HG03097 (cell line): ENCODE results near the gene REXO4.
A peak's percentile ranks its signal among the peaks of the same experiment; 100 is the strongest.
"Not testable (repeated sequence)": the region's sequence is repeated elsewhere in the genome, so short reads cannot be mapped to it uniquely, and the experiment has no call there.

Experiments
- ATAC-seq: cut with Tn5 transposase; IDR thresholded peaks from one replicate; pipeline ENCODE4 v1.9.1; 2021; ENCODE audit not compliant: unreplicated experiment, low FRiP score

Gene REXO4

DNA sequence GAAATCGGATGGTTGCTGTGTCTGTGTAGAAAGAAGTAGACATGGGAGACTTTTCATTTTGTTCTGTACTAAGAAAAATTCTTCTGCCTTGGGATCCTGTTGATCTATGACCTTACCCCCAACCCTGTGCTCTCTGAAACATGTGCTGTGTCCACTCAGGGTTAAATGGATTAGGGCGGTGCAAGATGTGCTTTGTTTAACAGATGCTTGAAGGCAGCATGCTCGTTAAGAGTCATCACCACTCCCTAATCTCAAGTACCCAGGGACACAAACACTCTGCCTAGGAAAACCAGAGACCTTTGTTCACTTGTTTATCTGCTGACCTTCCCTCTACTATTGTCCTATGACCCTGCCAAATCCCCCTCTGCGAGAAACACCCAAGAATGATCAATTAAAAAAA is 26.4 kb downstream of the REXO4 start:
- ATAC-seq: not testable (repeated sequence)

DNA sequence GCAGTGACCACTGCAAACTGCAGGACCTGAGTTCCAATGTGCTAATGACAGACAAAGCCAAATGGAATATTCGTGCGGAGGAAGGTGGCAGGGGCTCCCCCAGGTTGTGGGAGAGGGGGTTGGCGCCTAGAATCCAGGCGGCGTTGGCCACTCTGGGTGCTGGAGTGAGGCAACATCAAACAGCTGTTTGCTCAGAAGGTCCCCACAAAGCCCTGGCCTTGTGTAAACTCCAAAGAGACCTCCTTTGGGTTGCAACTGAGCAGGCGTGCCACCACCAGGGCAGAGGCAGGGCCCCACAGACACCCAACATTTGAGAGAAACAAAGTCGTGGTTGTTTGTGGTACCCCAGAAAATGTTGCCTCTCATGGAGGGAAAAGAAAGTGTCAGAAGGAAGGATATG is 27.1 kb downstream of the REXO4 start:
- no peak for ATAC-seq

DNA sequence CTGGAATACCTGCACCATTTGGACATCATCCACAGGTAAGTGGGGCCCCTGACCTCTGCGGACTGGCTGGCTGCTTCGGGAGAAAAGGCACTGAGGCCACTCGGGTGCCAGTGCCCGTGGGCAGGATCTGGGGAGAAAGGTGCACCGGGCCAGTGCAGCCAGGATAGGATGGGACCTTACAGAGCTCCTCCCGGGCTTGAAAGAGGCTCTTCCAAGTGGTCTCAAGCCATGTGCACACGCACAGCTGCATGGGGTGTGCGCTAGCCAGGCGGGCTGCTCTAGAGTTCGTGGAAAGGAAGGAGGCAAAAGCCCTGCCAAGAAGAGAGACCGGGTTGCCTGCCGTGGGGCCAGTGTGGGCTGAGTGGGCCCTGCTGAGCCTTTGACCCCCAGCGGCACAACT is 28.2 kb downstream of the REXO4 start:
- no peak for ATAC-seq

DNA sequence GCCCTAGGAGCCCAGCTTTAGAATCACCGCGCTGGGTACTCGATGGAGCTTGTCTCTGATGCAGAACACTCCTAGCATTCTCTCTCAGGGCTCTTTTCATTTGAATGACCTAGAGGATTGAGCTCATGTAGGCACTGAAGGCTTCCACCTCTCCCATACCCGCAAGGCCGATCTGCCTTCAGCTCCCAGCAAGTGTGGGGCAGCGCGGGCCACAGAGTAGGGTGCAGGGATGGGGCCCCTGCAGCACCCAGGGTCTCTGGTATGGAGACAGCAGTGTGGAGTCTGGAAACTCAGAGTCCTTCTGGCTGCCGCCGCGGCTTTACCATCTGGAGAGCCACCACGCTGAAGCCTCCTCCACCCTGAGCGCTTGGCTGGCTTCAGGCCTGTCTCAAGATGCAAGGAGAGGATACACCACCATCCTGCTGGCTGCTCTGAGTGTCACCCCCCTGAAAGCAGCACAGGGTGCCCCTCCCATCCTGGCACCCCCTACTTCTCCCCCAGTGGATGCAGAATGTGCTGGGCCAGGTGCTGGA is 28.7 kb downstream of the REXO4 start:
- ATAC-seq: no peak

DNA sequence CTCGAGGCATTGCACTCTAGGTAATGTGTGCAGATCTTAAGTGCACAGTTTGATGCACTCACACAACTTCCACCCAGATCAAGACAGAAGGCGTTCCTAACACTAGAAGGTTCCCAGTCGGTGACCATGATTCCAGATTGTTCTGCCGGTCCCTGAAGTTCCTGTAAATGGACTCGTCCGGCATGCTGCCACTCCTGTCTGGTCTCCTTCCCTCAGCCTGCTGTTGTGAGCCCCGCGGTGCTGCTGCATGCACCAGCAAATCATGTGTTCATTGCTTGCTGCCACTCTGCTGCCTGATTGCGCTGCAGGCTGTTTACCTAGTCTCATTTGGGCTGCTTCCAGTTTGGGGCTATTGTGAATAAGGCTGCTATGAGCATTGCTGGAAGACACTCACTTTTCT is 30.1 kb downstream of the REXO4 start:
- no peak for ATAC-seq

DNA sequence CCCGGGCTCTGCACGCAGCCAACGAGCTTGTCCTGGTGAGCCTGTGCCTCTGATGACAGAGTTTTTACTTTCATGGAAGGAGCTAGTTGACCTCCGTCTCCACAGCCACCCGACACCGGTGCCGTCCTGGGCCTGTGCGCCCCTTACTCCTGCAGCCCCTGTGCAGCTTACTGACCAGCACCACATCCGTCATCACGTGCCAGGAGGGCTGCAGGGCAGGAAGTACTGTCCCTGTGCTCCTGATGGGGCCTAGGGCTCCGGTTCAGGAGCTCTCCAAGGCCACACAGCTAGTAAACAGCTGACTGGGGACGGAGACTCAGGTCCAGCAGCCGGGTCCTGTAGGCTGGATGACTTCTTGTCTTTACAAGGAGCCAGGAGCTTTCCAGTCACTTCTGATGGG is 31.5 kb downstream of the REXO4 start:
- no peak for ATAC-seq

DNA sequence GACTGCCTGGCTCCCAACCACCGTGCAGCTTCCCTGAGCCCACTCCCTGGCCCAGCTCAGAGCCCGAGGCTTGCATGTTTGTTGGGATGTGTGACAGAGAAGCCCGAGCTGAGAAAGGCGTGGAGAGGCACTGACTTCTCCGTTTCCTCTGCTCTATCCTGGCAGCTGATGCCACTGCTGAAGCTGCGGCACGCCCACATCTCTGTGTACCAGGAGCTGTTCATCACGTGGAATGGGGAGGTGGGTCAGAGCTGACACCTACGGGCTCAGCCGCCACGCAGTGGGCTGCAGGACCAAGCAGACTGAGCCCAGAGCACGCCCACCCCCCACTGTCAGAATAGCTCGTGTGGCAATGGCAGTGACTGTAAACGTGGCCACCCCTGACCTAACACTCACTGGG is 32.4 kb downstream of the REXO4 start:
- ATAC-seq: no peak

DNA sequence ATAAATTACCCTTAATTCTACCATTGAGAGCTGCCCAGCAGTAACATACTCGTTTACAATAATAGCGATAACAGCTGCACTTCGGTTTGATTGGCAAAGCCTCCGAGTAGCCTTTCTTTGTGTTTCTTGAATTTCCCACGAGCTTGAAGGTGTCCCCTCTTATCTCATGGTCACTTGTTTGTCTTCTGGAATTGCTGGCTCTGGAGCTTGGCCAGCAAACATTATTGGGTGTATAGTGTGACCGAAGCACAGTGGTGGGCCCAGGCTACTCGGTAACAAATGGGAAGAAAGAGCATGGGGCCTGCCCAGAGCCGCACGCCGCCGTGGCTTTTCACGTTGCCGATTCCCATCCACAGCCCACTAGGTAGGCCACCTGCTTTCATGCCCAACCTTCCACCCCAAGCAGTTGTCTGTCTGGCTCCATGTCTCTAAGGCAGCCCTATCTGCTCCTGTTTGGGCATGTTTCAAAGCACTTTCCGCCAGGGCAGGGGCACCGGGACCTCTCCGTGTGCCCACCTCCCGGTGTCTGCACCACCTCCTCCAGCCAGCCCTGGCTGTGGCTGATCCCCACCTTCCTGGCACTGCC is 33.0 kb downstream of the REXO4 start:
- no peak for ATAC-seq

DNA sequence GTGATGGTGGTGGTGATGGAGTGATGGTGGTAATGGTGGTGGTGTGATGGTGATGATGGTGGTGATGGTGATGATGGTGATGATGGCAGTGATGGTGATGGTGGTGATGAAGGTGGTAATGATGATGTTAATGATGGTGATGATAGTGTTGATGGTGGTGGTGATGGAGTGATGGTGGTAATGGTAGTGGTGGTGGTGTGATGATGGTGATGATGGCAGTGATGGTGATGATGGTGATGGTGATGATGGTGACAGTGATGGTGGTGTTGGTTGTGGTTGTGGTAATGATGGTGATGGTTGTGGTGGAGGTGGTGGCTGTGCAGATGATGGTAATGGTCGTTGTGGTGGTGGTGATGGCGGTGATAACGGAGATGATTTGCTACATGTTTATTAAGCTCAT is 34.4 kb downstream of the REXO4 start:
- ATAC-seq: no peak

DNA sequence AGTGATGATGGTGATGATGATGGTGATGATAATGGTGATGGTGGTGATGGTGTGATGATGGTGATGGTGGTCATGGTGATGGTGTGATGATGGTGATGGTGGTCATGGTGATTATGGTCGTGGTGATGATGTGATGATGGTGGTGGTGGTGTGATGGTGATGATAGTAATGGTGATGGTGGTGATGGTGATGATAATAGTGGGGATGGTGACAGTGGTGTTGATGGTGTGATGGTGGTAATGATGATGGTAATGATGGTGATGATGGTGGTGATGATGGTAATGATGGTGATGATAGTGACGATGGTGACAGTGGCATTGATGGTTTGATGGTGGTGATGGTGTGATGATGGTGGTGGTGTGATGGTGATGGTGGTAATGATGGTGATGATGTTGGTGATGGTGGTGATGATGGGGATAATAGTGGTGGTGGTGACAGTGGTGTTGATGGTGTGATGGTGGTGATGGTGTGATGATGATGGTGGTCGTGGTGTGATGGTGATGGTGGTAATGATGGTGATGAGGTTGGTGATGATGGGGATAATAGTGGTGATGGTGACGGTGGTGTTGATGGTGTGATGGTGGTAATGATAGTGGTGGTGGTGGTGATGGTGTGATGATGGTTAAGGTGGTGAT is 35.2 kb downstream of the REXO4 start:
- ATAC-seq: no peak

DNA sequence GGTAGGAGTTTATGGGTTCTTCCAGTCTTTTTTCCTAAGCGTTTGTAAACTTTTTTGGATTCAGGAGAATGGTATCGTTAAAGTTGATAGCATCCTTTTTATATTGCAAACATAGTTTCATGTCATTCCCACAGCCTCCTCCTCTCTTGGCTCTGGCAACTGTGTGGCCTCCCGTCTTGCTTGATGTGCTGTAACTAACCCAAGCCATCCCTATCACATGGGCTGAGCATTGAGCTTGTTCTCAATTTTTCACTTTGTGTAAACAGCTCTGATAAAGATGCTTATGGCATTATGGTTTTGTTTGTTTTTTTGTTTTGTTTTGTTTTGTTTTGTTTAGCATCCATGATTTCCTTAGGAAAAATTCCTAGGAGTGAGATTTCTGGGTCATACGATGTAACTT is 37.1 kb downstream of the REXO4 start:
- no peak for ATAC-seq

DNA sequence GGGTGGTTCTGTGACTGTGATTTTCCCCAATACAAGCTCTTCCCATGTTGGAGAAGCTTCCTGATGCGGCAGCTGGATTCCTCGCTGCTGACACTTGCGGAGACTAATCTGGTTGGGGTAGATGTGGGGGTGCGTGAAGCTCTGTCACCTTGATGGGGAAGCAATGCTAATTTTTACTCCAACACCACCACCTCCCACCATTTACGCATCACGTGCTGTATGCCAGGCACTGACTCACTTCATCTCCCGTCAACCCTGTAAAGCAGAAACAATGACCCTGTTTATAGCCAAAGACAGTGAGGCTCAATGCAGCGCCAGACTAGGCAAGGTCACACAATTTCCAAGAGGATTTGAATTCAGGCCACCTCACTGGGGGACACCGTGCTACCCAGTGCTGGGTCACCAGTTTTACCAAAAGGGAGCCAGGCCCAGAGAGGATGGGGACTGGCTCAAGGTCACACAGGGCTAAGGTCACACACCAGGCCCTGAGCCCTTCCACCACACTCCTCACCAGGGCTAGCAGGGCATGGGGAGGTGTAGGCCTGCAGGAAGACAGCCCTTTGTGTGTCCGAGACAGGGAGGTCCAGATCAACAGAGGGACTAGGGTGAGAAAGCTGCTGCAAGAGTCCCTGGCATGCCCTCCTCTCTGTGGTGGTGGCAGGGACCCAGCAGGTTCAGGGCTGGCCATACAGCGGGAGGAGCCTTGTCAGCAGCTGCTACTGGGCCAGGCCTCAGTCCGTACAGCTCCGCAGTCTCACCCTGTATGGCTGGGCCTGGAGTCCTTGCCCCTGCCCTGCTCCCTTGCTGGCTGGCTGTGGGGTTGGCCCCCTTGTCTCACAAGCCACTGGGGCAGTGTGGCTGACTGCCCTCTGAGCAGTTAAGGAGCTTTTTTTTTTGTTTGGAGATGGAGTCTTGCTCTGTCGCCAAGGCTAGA is 38.4 kb downstream of the REXO4 start:
- no peak for ATAC-seq

DNA sequence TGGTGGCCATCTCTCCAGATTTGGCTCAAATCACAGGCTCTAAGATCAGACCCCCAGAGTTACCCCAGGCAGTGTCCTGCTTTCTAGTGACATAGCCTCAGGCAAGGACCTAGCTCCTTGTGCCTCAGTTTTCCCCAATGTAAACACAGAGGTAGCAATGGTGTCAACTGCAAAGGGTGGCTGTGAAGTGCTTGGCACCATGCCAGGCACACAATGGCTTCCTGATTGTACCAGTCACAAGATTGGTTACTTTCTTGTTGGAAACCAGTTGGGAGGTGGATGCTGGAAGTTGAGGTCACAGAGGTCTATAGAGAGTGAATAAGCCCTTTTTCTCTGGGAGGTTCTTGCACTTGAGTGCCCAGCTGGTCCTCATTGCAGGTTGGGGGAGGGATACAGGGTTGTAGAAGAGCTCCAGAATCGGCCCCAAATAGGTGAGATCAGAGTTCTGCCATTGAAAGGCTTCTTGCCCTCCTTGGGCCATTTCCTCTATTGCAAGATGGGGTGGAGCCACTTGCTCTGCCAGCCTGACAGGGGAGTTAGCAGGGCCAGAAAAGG is 39.3 kb downstream of the REXO4 start:
- no peak for ATAC-seq

DNA sequence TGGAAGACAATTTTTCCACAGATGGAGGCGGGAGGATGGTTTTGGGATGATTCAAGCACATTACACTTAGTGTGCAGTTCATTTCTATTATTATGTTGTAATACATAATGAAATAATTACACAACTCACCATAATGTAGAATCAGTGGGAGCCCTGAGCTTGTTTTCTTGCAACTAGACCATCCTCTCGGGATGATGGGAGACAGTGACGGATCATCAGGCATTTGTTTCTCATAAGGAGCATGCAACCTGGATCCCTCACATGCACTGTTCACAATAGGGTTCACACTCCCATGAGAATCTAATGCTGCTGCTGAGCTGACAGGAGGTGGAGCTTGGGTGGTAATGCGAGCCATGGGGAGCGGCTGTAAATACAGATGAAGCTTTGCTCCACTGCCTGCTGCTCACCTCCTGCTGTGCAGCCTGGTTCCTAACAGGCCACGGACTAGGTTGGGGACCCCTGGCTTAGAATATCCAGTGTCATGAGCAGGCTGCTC is 40.0 kb downstream of the REXO4 start:
- ATAC-seq: no peak

DNA sequence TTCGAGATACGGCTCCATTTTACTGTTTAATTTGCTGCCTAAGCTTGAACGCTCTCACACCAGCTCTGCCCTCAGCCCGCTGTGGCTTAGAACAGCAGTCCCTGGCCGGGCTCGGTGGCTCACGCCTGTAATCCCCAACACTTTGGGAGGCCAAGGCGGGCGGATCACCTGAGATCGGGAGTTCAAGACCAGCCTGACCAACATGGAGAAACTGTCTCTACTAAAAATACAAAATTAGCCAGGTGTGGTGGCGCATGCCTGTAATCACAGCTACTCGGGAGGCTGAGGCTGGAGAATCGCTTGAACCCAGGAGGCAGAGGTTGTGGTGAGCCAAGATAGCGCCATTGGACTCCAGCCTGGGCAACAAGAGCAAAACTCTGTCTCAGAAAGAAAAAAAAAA is 40.5 kb downstream of the REXO4 start:
- not testable (repeated sequence) for ATAC-seq

DNA sequence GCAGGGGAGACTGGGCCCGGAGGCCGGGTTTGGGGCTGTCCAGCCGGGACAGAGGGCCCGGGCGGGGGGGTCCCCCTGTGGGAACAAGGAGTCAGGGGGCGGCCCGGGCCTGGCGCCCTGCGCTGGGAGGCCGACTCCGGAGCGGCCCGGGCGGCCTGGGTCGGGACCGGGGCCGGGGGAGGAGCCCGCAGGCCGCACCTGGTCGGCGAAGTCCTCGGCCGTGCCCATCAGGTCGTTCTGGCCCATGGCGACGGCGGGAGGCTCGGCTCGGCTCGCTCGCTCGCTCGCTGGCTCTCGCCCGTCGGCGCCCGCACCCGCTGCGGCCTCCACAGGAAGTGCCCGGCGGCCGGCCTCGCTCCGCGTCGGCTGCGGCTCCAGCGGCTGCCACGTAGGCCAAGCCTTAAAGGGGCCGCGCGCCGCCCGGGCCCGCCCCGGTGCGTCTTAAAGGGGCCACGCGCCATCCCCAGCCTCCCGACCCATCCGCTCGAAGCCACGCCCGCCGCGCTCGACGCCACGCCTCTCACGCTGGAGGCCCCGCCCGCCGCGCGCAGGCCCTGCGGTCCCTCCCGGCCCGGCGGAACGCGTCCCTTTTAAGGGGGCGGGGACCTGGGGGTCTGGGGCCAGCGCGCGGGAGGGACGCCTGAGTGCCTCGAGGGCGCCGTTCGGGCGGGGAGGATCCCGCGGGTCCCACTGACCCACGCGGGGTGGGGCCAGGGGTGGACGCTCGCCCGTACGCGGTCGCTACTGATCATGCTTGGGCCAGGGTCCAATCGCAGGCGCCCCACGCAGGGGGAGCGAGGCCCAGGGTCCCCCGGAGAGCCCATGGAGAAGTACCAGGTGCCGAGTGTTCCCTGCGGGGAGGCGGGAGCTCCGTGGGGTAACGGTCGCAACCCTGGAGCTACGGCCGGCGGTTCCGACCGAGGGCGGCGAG is 41.8 kb downstream of the REXO4 start, which contains the start of the genes STKLD1 and SURF4:
Gene STKLD1, plus strand, starts transcription at position 643 of the 931 bp plus-strand sequence. Its CDS starts 108 bp downstream, at position 751.
Gene SURF4, minus strand, starts transcription at position 337 of the 931 bp plus-strand sequence. Its CDS starts 91 bp downstream, at position 246.
- peak; percentile 83 for ATAC-seq

DNA sequence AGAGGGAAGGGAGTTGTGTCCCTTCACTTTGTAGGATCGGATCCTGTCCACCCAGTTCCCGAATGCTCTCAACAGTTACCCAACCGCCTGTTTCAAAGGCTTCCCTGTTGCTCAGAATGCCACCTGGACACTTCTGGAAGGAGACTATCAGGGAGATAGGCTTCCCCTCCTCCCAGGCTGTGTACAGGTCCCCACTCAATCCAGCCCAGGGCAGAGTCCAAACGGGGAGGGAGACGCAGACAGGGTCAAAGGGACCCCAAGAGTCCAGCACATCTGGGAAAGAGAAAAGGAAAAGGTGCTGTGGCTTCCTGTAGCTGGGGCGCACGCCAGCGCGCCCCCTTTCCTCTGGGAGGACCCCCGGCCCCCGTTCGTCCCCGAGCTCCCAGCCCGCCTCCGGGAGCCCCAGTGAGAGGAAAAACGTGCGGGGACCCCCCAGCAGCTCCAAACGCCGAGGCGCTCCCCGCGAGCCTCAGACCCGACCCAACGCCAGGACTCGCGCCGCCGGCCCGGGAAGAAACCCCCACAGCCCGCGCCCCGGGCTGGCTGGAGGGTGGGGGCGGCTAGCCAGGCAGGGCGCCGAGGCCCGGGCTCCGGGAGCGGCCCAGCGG is 42.6 kb downstream of the REXO4 start:
- ATAC-seq: no peak

DNA sequence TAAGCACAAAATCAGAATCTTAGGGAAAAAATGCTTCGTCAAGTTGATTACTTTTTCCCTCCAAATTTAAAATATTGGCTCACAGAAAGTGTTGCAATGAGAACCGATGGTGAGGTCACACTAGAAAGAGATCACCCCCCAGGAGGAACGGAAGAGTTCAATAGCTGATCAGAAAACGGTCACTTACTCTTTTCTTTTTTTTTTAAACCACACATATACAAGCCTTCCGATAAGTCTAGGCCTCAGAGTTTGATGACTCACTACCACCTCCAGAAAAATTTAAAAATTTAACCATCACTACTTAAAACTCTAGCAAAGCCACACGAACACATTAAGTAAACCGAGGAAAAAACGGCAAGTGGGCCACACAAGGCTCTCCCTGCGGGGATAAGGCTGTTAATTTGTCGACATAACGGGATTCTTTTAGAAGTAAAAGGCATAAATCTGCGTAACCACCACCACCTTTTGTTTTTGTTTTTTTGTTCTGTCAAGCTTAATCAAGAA is 43.1 kb downstream of the REXO4 start:
- ATAC-seq: no peak

DNA sequence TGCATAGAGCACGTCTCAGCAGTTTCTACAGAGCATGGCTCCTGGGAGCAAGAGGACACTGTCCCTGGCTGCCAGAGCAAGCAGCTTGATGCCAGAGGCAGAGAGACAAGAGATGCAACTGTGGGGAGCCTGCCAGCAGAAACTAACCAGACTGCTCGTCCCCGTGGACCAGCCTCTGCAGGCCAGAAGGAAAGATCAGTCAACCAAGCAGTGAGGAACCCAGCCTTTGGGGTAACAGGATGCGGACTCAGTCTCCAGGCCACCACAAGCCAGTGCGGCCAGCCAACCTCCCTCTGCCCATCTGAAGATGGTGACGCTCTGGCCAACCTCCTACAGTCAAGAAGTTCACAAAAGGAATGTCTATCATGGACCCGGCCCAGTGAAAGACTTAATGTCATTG is 45.7 kb downstream of the REXO4 start:
- no peak for ATAC-seq
